GM12892 (cell line): ENCODE results near the gene PRKN.

Experiments used
- POLR2A ChIP-seq: IDR thresholded peaks from 2 replicates; pipeline ENCODE4 v1.6.1; 2011; ENCODE audit warnings: low read depth, low read length, control low read depth
- POLR2AphosphoS5 ChIP-seq: IDR thresholded peaks from 2 replicates; pipeline ENCODE4 v1.6.1; 2011; ENCODE audit warnings: low read depth, low read length, control low read depth
- TAF1 ChIP-seq: IDR thresholded peaks from 2 replicates; pipeline ENCODE4 v1.6.1; 2011; ENCODE audit warnings: low read depth, mild to moderate bottlenecking, control low read depth, low read length, borderline replicate concordance

DNA sequence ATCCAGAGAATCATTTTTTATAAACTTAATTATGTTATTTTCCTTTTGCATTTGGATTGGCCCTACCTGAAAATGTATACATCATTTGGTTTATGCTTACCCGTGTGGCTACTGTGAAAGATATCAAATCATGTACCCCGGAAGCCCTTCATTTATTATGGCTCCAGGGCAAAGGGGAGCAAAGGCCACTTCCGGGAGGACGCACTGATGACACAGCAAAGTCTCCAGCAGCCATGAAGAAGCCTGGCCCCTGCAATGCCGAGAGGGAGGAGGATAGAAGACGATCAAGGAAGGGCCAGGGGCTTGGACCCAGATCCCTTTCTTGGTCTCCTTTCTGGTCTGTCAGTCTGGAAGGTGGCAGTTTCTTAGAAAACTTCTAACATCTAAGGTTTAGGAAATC is 1073.4 kb downstream of the PRKN start:
- no peak for TF ChIP-seq POLR2A
- TF ChIP-seq TAF1: no peak
- TF ChIP-seq POLR2AphosphoS5: no peak
